SU-DHL-6 (cell line): ENCODE measurements around the gene ATP13A5.

Experiments
- H2AFZ ChIP-seq: fragments of 200-600 bp; sonication (generic); 2 replicates; pipeline ENCODE4 v1.6.1; 2014; ENCODE audit warnings: low read depth, mild to moderate bottlenecking, moderate library complexity, mixed read lengths, antibody characterized with exemption, low read length; ENCODE audit not compliant: severe bottlenecking
- H3F3A ChIP-seq: fragments of 200-600 bp; shearing (Covaris generic); 2 replicates; pipeline ENCODE4 v1.6.0; 2016; ENCODE audit warnings: antibody characterized with exemption, mild to moderate bottlenecking; ENCODE audit not compliant: insufficient read depth
- H3K27ac ChIP-seq: fragments of 200-600 bp; sonication (generic); 2 replicates; pipeline ENCODE4 v1.5.1; 2016; ENCODE audit warnings: low read depth, mild to moderate bottlenecking, low read length, moderate library complexity, mixed read lengths
- H3K27me3 ChIP-seq: fragments of 200-600 bp; sonication (generic), shearing (Covaris generic); 2 replicates; pipeline ENCODE4 v1.6.0; 2014; ENCODE audit warnings: mild to moderate bottlenecking, low read length
- H3K36me3 ChIP-seq: fragments of 200-600 bp; sonication (generic); 2 replicates; pipeline ENCODE4 v1.6.1; 2014; ENCODE audit warnings: mild to moderate bottlenecking, low read length, mixed read lengths
- H3K4me2 ChIP-seq: fragments of 300-600, 200-600 bp; shearing (Covaris generic), sonication (generic); 2 replicates; pipeline ENCODE4 v1.6.0; 2014; ENCODE audit warnings: low read length, low read depth, mild to moderate bottlenecking; ENCODE audit not compliant: poor library complexity, severe bottlenecking
- H3K4me3 ChIP-seq: fragments of 200-600 bp; sonication (generic); 2 replicates; pipeline ENCODE4 v1.5.1; 2014; ENCODE audit warnings: antibody characterized with exemption, low read length, mild to moderate bottlenecking, mixed read lengths; ENCODE audit not compliant: insufficient read depth, poor library complexity, severe bottlenecking
- H3K79me2 ChIP-seq: fragments of 200-600 bp; sonication (generic); 2 replicates; pipeline ENCODE4 v1.6.1; 2014; ENCODE audit warnings: mild to moderate bottlenecking, low read length, moderate library complexity; ENCODE audit not compliant: insufficient read depth
- H3K9ac ChIP-seq: fragments of 200-600 bp; sonication (generic); 2 replicates; pipeline ENCODE4 v1.7.0; 2014; ENCODE audit warnings: mild to moderate bottlenecking, low read length
- H3K9me2 ChIP-seq: fragments of 200-600 bp; sonication (generic); replicated peaks from 2 replicates; pipeline ENCODE4 v1.6.1; 2014; ENCODE audit warnings: low read length; ENCODE audit not compliant: insufficient read depth
- H3K9me3 ChIP-seq: fragments of 200-600 bp; sonication (generic); 2 replicates; pipeline ENCODE4 v1.6.1; 2014; ENCODE audit warnings: low read length, mixed read lengths; ENCODE audit not compliant: insufficient read depth
- H4K20me1 ChIP-seq: fragments of 200-600 bp; sonication (generic); 2 replicates; pipeline ENCODE4 v1.6.1; 2014; ENCODE audit warnings: low read depth, mild to moderate bottlenecking, antibody characterized with exemption, low read length, moderate library complexity, mixed read lengths
- CTCF ChIP-seq: fragments of 200-600 bp; sonication (generic); IDR thresholded peaks from one replicate; pipeline ENCODE4 v1.5.1; 2017; ENCODE audit warnings: antibody characterized with exemption, mild to moderate bottlenecking, low read length, moderate library complexity; ENCODE audit not compliant: insufficient read depth, poor library complexity, severe bottlenecking
- EZH2phosphoT487 ChIP-seq: fragments of 200-600 bp; sonication (generic), shearing (Covaris generic); conservative IDR thresholded peaks from 2 replicates; pipeline ENCODE4 v1.6.1; 2018; ENCODE audit warnings: mild to moderate bottlenecking, antibody characterized with exemption, low read length, moderate library complexity, mixed read lengths

ATP13A5 gene

GRCh38 chr3:193248848-193249468 is 129.6 kb downstream of the ATP13A5 start:
- no peak overlapping the region for H3K4me2 ChIP-seq
- H3K79me2 ChIP-seq = no peaks in the 10 kb centered on the region
- no peak overlapping the region for H3K9ac ChIP-seq
- H3K36me3 ChIP-seq = no peaks in the 10 kb centered on the region
- H3K9me3 ChIP-seq = no peaks in the 10 kb centered on the region
- TF ChIP-seq CTCF (no peak), EZH2phosphoT487 (no peak)
- H4K20me1 ChIP-seq = no peaks in the 10 kb centered on the region
- no peaks in the 10 kb centered on the region for H3F3A ChIP-seq
- no peaks in the 10 kb centered on the region for H3K9me2 ChIP-seq
- H2AFZ ChIP-seq = no peak overlapping the region
- H3K4me3 ChIP-seq = no peak overlapping the region
- no peak overlapping the region for H3K27ac ChIP-seq
- no peaks in the 10 kb centered on the region for H3K27me3 ChIP-seq

GRCh38 chr3:193243571-193243970 is 135.0 kb downstream of the ATP13A5 start:
- no peaks in the 10 kb centered on the region for H3F3A ChIP-seq
- H3K27ac ChIP-seq = no peak overlapping the region
- H3K79me2 ChIP-seq = no peaks in the 10 kb centered on the region
- TF ChIP-seq CTCF (no peak), EZH2phosphoT487 (no peak)
- H3K36me3 ChIP-seq = no peaks in the 10 kb centered on the region
- no peaks in the 10 kb centered on the region for H3K9me3 ChIP-seq
- no peak overlapping the region for H3K4me2 ChIP-seq
- H2AFZ ChIP-seq = no peak overlapping the region
- no peak overlapping the region for H3K9ac ChIP-seq
- no peak overlapping the region for H3K4me3 ChIP-seq
- H3K27me3 ChIP-seq = no peaks in the 10 kb centered on the region
- H3K9me2 ChIP-seq = no peaks in the 10 kb centered on the region
- no peaks in the 10 kb centered on the region for H4K20me1 ChIP-seq

GRCh38 chr3:193241716-193242115 is 136.8 kb downstream of the ATP13A5 start:
- H3K27ac ChIP-seq = no peak overlapping the region
- no peak for TF ChIP-seq CTCF
- TF ChIP-seq EZH2phosphoT487 = no peak
- H3K36me3 ChIP-seq = no peaks in the 10 kb centered on the region
- H3F3A ChIP-seq = no peaks in the 10 kb centered on the region
- no peaks in the 10 kb centered on the region for H3K9me3 ChIP-seq
- H3K9ac ChIP-seq = no peak overlapping the region
- no peak overlapping the region for H3K4me3 ChIP-seq
- no peaks in the 10 kb centered on the region for H3K79me2 ChIP-seq
- no peaks in the 10 kb centered on the region for H4K20me1 ChIP-seq
- no peak overlapping the region for H2AFZ ChIP-seq
- H3K9me2 ChIP-seq = no peaks in the 10 kb centered on the region
- no peaks in the 10 kb centered on the region for H3K27me3 ChIP-seq
- H3K4me2 ChIP-seq = no peak overlapping the region
